Activated CD4-positive, alpha-beta T cell treated with anti-CD3 and anti-CD28 coated beads, Interleukin-2, amount 50 U/mL, for 4 hours (primary cell): ENCODE data around the gene HMHB1.
A peak's percentile ranks its signal among the peaks of the same experiment; 100 is the strongest.
"Not testable (repeated sequence)": the region's sequence is repeated elsewhere in the genome, so short reads cannot be mapped to it uniquely, and the experiment has no call there.

Experiments
- DNase-seq, 2 experiments: peaks; one replicate each; pipeline ENCODE4 v3.0.0-alpha.2; 2020

Gene HMHB1

GRCh38 chr5:143805861-143806260, 6.1 kb upstream of the HMHB1 start:
- no peak for DNase-seq

GRCh38 chr5:143806579-143806978, 5.4 kb upstream of the HMHB1 start:
- no peak for DNase-seq

GRCh38 chr5:143807401-143807800, 4.6 kb upstream of the HMHB1 start:
- DNase-seq: no peak

GRCh38 chr5:143816370-143816769, 4.4 kb downstream of the HMHB1 start:
- not testable (repeated sequence) for DNase-seq

- no peak for DNase-seq
Measured at GRCh38 chr5:143819716-143820115, 7.8 kb downstream of the HMHB1 start.

GRCh38 chr5:143820451-143820850, 8.5 kb downstream of the HMHB1 start:
- DNase-seq: no peak

- DNase-seq: peak; percentile 84 to 85
Measured at GRCh38 chr5:143824851-143825720, 13.1 kb downstream of the HMHB1 start.

- peak; percentile 4 to 6 for DNase-seq
Measured at GRCh38 chr5:143826951-143827444, 15.0 kb downstream of the HMHB1 start.

GRCh38 chr5:143828710-143829109, 16.7 kb downstream of the HMHB1 start:
- DNase-seq: no peak

GRCh38 chr5:143833177-143833576, 21.2 kb downstream of the HMHB1 start:
- DNase-seq: no peak

GRCh38 chr5:143835251-143835650, 23.3 kb downstream of the HMHB1 start:
- no peak for DNase-seq

GRCh38 chr5:143836161-143836725, 24.3 kb downstream of the HMHB1 start:
- DNase-seq: no peak

GRCh38 chr5:143837306-143837848, 25.4 kb downstream of the HMHB1 start:
- no peak for DNase-seq

GRCh38 chr5:143841446-143841845, 29.5 kb downstream of the HMHB1 start:
- no peak for DNase-seq

- DNase-seq: no peak
Measured at GRCh38 chr5:143842920-143843319, 31.0 kb downstream of the HMHB1 start.

- no peak for DNase-seq
Measured at GRCh38 chr5:143843461-143843860, 31.5 kb downstream of the HMHB1 start.

- DNase-seq: no peak
Measured at GRCh38 chr5:143850050-143850683, 38.2 kb downstream of the HMHB1 start.

GRCh38 chr5:143851383-143851782, 39.4 kb downstream of the HMHB1 start:
- DNase-seq: no peak

- DNase-seq: no peak
Measured at GRCh38 chr5:143860211-143860610, 48.2 kb downstream of the HMHB1 start.

- no peak for DNase-seq
Measured at GRCh38 chr5:143862271-143862670, 50.3 kb downstream of the HMHB1 start.

GRCh38 chr5:143865426-143866025, 53.6 kb downstream of the HMHB1 start:
- no peak for DNase-seq
